HG03159 (cell line): Measurements from ENCODE around the gene ISOC2.

Experiments used
- ATAC-seq: cut with Tn5 transposase; IDR thresholded peaks from one replicate; pipeline ENCODE4 v1.9.1; 2021; ENCODE audit warnings: mild to moderate bottlenecking, moderate library complexity; ENCODE audit not compliant: unreplicated experiment

The ISOC2 gene

DNA sequence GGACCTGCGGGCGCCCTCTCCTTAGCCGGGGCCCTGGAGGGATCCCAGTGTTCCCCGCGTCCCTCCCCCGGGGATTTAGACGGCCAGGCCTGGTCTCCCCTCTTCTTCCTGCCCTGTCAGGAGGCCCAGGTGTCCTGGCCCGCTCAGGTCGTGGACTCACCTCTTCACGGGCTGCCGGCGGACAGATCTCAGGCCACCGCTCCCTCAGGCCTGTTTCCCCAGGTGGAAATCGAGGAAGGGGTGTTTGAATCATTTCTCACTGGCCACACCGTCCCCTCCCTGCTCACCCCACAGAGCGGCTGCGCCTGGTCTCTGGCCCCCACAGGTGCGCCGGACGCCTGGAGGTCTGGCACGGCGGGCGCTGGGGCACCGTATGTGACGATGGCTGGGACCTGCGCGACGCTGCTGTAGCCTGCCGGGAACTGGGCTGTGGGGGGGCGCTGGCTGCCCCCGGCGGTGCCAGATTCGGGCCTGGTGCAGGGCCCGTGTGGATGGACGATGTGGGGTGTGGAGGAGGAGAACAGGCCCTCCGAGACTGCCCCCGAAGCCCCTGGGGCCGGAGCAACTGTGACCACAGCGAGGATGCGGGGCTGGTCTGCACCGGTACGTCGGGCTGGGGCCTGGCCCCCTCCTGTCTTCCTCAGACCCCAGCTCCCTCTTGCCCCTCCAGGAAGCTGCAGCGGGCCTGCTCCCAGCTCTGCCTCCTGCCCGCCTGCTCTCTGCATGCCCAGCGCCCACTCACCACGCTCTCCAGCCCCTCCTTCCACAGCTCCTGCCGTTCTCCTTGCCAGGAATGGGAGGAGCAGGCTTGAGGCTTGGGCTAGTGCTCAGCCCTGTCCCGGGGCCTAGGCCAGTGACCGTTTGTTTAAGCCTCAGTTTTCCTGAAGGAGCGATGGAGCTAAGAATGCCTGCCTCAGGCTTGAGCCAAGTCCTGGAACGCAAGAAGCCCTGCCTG, 29.3 kb upstream of the ISOC2 start:
- ATAC-seq = no peak

DNA sequence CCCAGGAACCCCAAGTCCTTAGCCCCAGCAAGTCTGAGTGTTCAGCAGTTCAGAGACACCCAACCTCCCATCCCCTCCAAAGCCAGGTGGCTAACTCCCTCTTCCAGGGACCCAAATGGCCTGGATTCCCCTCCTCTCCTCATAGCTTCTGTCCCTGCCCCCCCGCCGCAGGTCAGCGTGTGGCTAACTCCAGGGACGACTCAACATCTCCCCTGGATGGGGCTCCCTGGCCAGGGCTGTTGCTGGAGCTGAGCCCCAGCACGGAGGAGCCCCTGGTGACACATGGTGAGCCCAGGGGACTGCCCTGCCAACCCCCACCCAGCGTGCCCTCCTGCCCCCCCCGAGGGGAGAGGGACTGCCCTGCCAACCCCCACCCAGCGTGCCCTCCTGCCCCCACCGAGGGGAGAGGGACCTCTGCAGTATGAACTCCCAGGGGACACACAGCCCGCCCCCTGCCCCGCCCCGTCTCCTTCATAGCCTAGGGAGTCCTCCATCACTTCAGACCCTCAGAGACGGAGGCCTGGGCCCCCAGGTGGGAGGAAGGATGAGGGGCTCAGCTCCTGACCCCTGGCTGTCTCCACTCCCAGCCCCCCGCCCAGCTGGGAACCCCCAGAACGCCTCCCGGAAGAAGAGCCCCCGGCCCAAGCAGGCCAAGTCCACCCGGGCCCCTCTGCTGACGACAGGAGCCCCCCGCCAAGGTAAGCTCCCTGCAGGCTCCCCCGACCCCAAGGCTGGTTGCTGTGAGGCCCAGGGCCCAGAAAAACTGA, 28.5 kb upstream of the ISOC2 start:
- ATAC-seq = no peak

DNA sequence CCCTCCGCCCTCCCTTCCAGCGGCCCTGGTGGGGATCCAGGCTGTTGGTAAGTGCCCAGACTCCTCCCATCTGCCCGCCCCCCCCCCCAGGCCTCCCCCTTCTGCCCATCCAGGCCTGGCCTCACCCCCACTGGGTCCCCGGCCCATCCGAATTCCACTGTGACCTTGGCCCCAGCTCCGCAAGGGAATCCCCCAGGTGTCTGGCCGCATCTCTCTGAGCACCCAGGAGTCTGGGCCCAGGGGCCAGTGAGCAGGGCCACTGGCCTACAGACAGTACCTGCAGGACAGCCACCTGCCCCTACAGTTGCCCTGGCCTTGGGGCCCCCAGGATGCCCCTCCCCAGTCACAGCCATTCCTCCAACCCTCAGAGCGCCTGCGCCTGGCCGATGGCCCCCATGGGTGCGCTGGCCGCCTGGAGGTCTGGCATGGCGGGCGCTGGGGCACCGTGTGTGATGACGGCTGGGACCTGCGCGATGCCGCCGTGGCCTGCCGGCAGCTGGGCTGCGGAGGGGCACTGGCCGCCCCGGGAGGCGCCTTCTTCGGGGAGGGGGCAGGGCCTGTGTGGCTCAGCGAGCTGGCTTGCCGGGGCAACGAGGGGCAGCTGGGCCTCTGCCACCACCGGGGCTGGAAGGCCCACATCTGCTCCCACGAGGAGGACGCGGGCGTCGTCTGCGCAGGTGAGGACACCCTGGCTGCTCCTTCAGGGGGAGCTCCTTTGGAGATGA, 27.7 kb upstream of the ISOC2 start:
- ATAC-seq = no peak

DNA sequence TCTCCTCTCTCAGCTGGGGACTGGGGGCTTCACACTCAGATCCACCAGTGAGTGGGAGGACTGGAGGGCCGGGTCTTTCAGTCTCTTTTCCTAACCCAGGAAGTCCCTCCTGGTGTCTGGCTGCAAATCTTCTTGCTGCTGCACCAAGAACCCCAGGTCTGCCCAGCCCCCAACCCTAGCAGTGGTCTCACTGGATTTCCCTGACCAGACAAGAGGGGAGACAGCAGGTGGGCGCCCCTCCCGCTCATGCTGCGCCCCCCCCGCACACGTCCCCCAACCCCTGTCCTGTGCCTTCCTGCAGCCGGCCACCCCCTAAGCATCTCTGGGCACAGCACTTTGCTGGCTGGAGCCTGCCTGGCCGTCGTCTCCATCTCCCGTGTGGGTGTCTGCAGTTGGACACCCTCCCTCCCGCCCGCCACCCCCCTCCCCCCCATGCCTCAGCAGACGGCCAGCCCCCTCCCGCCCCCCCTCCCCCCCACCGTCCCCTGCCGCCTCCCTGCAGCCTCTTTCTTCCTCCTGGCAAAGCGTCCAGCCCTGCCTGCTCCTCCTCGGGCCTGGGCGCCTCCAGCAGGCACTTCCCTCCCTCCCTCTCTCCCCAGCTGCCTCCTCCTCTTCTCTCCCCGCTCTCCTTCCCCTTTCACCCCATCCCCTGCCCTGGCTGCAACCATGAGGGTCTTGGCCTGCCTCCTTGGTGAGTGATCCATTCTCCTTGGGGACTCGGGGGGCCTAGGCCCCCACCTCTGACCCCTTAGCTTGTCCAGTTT, 26.7 kb upstream of the ISOC2 start, which contains the start of gene SSC5D:
Gene SSC5D (plus strand): TSS at position 513 of the 764 bp plus-strand sequence. CDS start 154 bp downstream, at position 667.
- no peak for ATAC-seq

DNA sequence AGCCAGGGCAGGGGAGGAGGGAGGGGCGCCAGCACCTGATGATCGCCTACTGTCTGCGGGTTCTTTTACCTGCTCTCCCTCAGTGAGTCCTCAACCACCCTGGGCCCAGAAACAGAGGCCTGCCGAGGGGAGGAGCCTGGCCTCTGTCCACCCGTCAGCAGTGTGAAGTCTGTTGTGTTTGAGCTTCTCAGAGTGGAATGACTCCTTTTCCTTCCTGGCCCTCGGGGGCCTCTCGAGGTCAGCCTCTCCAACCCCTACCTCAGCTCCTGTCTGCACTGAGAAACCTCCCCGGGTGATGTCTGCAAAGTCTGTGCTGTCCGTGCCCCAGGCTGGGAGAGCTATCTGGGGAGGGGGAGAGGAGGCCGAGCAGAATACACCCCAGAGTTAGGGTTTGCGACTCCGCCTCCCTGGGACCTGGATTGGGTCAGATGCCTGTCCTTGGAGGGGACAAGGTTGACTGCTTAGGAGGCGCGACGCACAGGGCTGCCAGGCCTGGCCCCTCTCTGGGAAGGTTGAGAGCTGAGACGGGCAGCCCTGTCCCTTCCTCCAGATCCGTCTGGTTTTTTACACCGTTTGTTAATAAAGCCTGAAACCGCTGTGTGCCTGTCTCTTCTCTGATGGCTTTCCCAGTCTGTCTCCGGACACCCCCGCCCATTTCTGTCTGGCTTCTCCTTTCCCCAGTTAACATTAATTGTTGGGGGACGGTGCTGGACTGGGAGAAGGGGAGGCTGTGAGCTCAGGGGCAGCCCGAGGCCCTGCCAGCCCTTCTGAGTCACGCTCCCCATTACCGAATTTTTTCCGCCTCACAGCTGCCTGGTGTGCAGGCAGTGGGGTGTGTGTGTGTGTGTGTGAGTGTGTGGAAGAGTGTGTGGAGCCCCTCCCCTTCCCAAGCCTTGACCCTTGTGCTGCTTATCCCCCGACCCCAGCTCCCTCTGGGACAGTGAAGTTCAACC, 25.8 kb upstream of the ISOC2 start:
- no peak for ATAC-seq

DNA sequence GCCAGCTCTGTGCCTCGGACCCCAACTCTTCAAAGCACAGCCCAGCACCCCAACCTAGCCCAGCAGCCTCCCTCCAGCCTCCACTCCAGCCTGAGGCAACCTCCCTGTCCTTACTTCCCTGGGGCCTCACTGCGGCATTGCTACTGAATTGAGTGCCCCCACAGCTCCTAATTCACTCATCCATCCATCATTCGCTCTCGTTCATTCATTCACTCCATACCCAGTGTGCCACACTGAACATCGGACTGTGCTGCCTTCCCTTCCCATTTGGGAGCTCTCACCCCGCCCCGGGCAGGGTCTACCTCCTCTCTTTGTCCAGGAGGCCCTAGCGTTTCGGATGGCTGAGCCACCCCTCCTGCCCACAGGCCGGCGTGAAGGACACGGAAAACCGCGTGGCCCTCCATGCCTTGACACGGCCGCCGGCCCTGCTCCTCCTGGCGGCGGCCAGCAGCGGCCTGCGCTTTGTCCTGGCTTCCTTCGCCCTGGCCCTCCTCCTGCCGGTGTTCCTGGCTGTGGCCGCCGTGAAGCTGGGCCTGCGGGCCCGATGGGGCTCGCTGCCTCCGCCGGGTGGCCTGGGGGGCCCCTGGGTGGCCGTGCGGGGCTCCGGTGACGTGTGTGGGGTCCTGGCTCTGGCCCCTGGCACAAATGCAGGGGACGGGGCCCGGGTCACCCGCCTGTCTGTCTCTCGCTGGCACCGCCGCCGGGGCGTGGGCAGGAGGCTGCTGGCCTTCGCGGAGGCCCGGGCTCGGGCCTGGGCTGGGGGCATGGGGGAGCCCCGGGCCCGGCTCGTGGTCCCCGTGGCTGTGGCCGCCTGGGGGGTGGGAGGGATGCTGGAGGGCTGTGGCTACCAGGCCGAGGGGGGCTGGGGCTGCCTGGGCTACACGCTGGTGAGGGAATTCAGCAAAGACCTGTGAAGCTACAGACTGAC, 24.9 kb upstream of the ISOC2 start:
- no peak for ATAC-seq

DNA sequence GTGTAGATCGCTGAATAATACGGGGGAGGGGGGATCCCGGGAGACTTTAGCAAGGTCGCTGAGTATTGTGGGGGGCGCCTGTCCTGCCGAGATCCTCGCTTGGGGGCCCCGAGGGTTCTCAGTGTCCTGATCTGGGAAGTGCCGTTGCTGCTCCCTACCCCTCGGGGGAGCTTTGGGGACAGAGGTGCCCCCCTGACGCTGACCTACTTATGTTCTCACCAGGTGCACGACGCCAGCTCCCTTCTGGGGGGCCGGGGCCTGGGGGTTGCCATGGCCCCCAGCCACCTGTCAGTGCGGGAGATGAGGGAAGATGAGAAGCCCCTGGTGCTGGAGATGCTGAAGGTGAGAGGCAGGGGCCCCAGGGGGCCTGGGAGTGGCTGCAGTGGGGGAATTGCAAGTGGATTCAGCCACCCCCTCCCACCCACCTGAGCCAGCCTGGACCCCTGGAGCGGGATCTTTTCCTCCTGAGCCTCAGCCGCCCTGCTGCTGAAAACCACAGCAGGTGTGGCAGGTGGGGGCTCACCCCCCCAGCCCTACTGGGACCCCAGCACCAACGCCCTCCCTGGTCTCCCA, 24.1 kb upstream of the ISOC2 start:
- no peak for ATAC-seq

DNA sequence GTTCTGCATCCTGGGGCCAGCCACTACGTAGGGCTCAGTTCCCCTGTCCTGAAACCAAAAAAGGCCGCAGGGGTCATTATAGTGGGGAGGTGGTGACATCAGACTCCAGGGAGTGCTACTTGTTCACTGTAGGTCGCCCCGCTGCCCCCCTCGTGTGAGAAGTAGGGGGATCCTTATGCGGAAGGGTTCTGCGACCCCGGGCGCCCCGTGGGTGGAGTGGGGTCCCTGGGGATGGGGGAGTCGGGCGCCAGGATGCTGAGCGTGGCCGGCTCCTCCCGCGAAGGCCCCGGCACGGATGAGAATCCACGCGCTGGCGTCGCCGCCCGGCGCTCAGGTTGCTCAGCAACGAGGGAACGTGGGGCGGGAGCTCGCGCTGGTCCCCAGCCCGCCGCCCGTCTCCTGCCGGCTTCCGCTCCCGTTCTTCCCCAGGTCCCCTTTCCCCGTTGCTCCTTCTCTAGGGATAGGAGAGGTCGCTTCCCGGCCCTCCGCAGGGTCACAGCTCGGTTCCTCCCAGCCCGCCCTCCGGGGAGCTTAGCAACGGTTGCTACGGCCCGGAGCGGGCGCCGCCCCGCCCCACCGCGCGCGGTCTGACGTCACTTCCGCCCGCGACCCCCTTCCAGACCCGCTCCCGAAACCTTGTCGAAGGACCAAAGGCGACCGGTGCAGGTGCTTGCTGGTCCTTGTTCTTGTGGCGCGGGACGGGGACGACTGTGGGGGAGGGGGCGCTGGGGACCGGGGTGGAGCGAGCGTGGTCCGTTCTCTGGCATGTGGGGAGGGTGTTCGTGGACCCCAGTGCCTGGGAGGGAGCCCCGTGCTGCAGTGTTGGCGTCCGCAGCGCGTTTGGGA, 23.4 kb upstream of the ISOC2 start, which contains the start of gene NAT14:
Gene NAT14 (plus strand): TSS at position 596 of the 846 bp plus-strand sequence. CDS start 521 bp downstream, outside the sequence.
- ATAC-seq = peak; percentile 66

DNA sequence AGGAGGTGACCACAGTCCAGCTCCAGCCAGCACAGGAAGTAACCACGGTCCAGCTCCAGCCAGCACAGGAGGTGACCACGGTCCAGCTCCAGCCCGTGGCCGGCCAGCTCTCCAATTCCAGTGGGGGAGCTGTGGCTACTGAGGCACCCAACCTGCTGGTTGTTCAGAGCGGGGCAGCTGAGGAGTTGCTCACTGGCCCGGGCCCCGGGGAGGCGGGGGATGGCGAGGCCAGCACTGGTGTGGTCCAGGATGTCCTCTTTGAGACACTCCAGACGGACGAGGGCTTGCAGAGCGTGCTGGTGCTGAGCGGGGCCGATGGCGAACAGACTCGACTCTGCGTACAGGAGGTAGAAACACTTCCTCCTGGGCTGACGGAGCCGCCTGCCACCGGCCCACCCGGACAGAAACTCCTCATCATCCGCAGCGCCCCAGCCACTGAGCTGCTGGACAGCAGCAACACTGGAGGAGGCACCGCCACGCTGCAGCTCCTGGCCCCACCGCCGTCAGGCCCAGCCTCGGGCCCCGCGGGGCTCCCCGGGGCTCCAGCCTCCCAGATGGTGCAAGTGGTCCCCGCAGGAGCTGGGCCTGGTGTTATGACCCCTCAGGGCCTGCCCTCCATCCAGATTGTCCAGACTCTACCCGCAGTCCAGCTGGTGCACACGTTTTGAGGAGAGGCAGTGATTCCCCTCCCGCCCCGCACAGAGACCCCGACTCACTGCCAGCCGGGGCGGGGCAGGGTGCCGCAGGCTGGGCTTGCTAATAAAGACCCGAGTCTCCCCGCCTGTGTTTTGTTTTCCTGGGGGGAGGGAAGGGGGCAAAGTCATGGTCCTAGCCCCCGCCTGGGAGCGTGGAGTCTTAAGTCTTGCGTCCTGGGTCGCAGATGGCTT, 22.5 kb upstream of the ISOC2 start:
- no peak for ATAC-seq

DNA sequence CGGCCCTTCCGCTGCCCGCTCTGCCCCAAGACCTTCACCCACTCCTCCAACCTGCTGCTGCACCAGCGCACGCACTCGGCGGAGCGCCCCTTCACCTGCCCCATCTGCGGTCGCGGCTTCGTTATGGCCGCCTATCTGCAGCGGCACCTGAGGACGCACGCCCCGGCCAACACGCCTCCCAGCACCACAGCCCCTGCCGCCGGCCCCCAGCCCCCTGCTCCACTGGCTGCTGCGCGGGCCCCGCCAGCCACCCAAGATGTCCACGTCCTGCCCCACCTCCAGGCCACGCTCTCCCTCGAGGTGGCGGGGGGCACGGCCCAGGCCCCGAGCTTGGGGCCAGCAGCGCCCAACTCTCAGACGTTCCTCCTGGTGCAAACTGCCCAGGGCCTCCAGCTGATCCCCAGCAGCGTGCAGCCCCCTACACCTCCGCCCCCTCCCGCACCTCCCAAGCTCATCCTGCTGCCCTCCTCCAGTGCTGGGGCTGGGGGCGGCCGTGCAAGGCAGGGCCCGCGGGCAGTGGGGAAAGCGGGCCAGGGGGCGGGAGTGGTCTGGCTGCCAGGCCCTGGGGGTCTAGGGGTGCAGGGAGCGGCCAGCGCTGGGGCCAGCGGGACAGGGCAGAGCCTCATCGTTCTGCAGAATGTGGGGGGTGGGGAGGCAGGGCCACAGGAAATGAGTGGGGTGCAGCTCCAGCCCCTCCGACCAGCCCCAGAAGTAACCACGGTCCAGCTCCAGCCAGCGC, 21.7 kb upstream of the ISOC2 start:
- no peak for ATAC-seq

DNA sequence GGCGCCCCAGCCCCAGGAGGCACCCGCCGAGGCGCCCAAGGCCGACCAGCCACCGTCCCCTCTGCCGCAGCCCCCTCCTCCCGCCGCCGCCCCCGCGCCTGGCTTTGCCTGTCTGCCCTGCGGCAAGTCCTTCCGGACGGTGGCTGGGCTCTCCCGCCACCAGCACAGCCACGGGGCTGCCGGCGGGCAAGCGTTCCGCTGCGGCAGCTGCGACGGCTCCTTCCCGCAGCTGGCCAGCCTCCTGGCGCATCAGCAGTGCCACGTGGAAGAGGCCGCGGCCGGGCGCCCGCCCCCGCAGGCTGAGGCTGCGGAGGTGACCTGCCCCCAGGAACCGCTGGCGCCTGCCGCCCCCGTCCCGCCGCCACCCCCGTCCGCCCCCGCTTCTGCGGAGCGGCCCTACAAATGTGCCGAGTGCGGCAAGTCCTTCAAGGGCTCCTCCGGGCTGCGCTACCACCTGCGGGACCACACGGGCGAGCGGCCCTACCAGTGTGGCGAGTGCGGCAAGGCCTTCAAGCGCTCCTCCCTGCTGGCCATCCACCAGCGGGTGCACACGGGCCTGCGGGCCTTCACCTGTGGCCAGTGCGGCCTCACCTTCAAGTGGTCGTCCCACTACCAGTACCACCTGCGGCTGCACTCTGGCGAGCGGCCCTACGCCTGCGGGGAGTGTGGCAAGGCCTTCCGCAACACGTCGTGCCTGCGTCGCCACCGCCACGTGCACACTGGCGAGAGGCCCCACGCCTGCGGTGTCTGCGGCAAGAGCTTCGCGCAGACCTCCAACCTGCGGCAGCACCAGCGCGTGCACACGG, 20.9 kb upstream of the ISOC2 start:
- ATAC-seq = no peak

DNA sequence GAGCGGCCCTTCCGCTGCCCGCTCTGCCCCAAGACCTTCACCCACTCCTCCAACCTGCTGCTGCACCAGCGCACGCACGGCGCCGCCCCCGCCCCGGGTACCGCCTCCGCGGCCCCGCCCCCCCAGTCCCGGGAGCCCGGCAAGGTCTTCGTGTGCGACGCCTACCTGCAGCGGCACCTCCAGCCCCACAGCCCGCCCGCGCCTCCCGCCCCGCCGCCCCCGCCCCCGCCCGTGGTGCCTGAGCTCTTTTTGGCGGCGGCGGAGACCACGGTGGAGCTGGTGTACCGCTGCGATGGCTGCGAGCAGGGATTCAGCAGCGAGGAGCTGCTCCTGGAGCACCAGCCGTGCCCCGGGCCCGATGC, 20.3 kb upstream of the ISOC2 start:
- ATAC-seq = no peak

DNA sequence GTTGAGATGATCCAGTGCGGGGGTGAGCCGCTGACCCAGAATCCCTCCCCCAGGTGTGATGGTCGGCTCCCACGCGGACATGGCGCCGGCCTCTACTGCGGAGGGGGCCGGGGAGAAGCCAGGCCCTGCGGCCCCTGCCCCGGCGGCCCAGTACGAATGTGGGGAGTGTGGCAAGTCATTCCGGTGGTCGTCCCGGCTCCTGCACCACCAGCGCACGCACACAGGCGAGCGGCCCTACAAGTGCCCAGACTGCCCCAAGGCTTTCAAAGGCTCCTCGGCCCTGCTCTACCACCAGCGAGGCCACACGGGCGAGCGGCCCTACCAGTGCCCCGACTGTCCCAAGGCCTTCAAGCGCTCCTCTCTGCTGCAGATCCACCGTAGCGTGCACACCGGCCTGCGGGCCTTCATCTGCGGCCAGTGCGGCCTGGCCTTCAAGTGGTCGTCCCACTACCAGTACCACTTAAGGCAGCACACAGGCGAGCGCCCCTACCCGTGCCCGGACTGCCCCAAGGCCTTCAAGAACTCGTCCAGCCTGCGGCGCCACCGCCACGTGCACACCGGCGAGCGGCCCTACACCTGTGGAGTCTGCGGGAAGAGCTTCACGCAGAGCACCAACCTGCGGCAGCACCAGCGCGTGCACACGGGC, 19.8 kb upstream of the ISOC2 start:
- ATAC-seq = no peak
